MCF 10A (cell line): Measurements from ENCODE around the gene GRIK3. TPM values are rescaled to one million over a fixed set of nuclear protein-coding genes. Genes with fewer than 3 reads are reported as not detected.

Experiments
- BruUV-seq: library from RNA; stranded (reverse); fragments of 400-500 nt; replicated peaks from 2 replicates; lab custom pipeline; 2021; lab: Mats Ljungman, UMichigan
- CTCF ChIA-PET: fragments of 300-600 bp; sonication (Branson Sonifier 250); formaldehyde crosslinking; extraction: SDS; loops from one replicate; lab custom pipeline; 2021; ENCODE audit warnings: antibody characterized with exemption, inconsistent platforms; lab: Yijun Ruan, JAX
- POLR2A ChIA-PET: fragments of 300-600, 350-650 bp; sonication (Branson Sonifier 250); formaldehyde crosslinking; extraction: SDS; loops from one replicate; lab custom pipeline; 2020; ENCODE audit warnings: antibody characterized with exemption, inconsistent platforms; lab: Yijun Ruan, JAX
- DNase-seq: peaks from one replicate; pipeline ENCODE4 v3.0.0-alpha.2; 2018; ENCODE audit not compliant: unreplicated experiment
- H3K27ac Mint-ChIP-seq: one replicate; pipeline ENCODE4 v1.8.0; 2022; ENCODE audit warnings: mild to moderate bottlenecking, low read depth, mixed read lengths; ENCODE audit not compliant: unreplicated experiment
- H3K27me3 Mint-ChIP-seq: one replicate; pipeline ENCODE4 v1.8.0; 2022; ENCODE audit warnings: mixed read lengths; ENCODE audit not compliant: insufficient read depth, unreplicated experiment
- H3K36me3 Mint-ChIP-seq: one replicate; pipeline ENCODE4 v1.8.0; 2022; ENCODE audit warnings: mild to moderate bottlenecking, moderate library complexity, mixed read lengths; ENCODE audit not compliant: insufficient read depth, unreplicated experiment
- H3K4me1 Mint-ChIP-seq: one replicate; pipeline ENCODE4 v1.8.0; 2022; ENCODE audit warnings: mixed read lengths; ENCODE audit not compliant: insufficient read depth, unreplicated experiment
- H3K4me3 Mint-ChIP-seq: one replicate; pipeline ENCODE4 v1.8.0; 2022; ENCODE audit warnings: mild to moderate bottlenecking, moderate library complexity, mixed read lengths; ENCODE audit not compliant: unreplicated experiment
- H3K9me3 Mint-ChIP-seq: one replicate; pipeline ENCODE4 v1.8.0; 2022; ENCODE audit warnings: mixed read lengths; ENCODE audit not compliant: unreplicated experiment
- intact Hi-C: fragments of 100-400 bp; cut with micrococcal nuclease; formaldehyde crosslinking; loops from 2 replicates; pipeline ENCODE4 v1.14.1; 2022
- total RNA-seq: library from RNA; stranded (reverse); gene quantifications from 2 replicates; pipeline ENCODE4 v1.2.3, GENCODE V29; 2022
- TF ChIP-seq, protein P1 (sequence below): fragments of 200-600 bp; IDR thresholded peaks from one replicate; pipeline ENCODE4 v1.8.0; 2022; ENCODE audit warnings: antibody characterized with exemption, mild to moderate bottlenecking; ENCODE audit not compliant: unreplicated experiment

Gene GRIK3
- total RNA-seq, 1 experiment from 2014 or later, result not detected

GRCh38 chr1:36754366-36754765 lies 279.9 kb downstream of the GRIK3 start:
- intact Hi-C loops, result no loop called here
- Mint-ChIP-seq H3K27ac (no peak overlapping the region), H3K9me3 (no peaks in the 10 kb centered on the region), H3K36me3 (no peaks in the 10 kb centered on the region), H3K4me1 (no peaks in the 10 kb centered on the region), H3K27me3 (no peaks in the 10 kb centered on the region), H3K4me3 (no peak overlapping the region)
- no peak for DNase-seq
- POLR2A ChIA-PET, result no interaction called here
- no TSS peak for BruUV-seq
- CTCF ChIA-PET, result no interaction called here
- TF ChIP-seq, protein P1, sequence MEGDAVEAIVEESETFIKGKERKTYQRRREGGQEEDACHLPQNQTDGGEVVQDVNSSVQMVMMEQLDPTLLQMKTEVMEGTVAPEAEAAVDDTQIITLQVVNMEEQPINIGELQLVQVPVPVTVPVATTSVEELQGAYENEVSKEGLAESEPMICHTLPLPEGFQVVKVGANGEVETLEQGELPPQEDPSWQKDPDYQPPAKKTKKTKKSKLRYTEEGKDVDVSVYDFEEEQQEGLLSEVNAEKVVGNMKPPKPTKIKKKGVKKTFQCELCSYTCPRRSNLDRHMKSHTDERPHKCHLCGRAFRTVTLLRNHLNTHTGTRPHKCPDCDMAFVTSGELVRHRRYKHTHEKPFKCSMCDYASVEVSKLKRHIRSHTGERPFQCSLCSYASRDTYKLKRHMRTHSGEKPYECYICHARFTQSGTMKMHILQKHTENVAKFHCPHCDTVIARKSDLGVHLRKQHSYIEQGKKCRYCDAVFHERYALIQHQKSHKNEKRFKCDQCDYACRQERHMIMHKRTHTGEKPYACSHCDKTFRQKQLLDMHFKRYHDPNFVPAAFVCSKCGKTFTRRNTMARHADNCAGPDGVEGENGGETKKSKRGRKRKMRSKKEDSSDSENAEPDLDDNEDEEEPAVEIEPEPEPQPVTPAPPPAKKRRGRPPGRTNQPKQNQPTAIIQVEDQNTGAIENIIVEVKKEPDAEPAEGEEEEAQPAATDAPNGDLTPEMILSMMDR, result no peak

GRCh38 chr1:36753451-36753850 lies 280.9 kb downstream of the GRIK3 start:
- TF ChIP-seq, protein P1, result no peak
- ChIA-PET CTCF (interaction anchor here (0.6 kb wide), 1 partner anchor 70 kb away, joined by 3 read pairs; no protein-coding TSS in a partner anchor), POLR2A (no interaction called here)
- Mint-ChIP-seq H3K9me3 (no peaks in the 10 kb centered on the region), H3K36me3 (no peaks in the 10 kb centered on the region), H3K27ac (no peak overlapping the region), H3K27me3 (peaks cover 6% of the 10 kb centered on the region), H3K4me1 (no peaks in the 10 kb centered on the region), H3K4me3 (no peak overlapping the region)
- intact Hi-C loops, result no loop called here
- no TSS peak for BruUV-seq
- no peak for DNase-seq

DNA sequence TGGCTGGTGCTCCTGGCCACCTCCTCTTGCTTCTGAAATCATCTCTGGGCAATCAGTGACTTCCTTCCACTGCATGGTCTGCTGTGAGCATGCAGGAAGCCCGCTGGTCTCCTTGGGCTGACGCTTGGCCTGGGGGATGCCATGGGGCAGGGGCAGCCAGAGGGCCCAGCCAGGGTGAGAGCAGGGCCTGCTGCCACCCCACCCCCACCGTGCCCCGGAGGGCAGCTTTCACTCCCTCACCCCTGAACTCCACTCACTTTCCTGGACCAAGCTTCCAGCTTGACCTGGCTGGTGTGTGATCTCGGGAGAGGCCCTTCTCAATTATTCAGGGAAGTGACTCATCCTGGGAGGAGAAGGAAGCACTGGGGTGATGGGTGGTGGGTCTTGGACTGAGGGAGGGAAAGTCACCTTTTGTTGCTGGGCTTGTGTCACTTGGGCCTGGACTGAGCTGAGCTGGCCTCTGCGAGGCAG lies 281.4 kb downstream of the GRIK3 start:
- ChIA-PET POLR2A (no interaction called here), CTCF (interaction anchor here (0.5 to 0.9 kb wide), 3 partner anchors 70 to 476 kb away, joined by 3 to 5 read pairs (median 4); no protein-coding TSS in a partner anchor)
- no peaks in the 10 kb centered on the region for H3K9me3 Mint-ChIP-seq
- H3K4me3 Mint-ChIP-seq, result no peak overlapping the region
- intact Hi-C loops, result no loop called here
- H3K4me1 Mint-ChIP-seq, result no peaks in the 10 kb centered on the region
- BruUV-seq, result no TSS peak
- TF ChIP-seq, protein P1, result no peak
- no peaks in the 10 kb centered on the region for H3K36me3 Mint-ChIP-seq
- H3K27me3 Mint-ChIP-seq, result peaks cover 11% of the 10 kb centered on the region
- DNase-seq, result peak; percentile 5
- H3K27ac Mint-ChIP-seq, result no peak overlapping the region

DNA sequence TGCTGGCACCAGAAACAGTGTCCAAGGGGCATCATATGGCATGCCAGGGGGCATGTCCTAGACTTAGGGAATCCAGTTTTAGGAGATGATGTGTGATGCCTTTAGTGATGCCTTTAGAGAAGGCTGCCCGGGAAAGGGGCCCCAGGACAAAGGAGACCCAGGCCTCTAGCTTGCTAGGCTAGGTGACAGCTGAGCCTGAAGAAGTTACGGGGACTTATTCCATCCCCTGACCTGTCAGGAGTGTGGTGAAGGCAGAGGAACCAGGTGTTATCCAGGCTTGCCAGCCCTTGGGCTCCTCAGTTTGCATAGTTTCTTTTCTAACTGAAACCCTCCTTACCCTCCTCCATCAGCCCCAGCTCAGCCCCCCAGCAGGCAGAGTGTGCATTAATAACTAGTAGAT lies 281.9 kb downstream of the GRIK3 start:
- CTCF ChIA-PET, result interaction anchor here (0.9 kb wide), 1 partner anchor 177 kb away, joined by 4 read pairs; no protein-coding TSS in a partner anchor
- no peak overlapping the region for H3K4me3 Mint-ChIP-seq
- no peak for DNase-seq
- BruUV-seq, result no TSS peak
- H3K36me3 Mint-ChIP-seq, result no peaks in the 10 kb centered on the region
- H3K9me3 Mint-ChIP-seq, result no peaks in the 10 kb centered on the region
- intact Hi-C loops, result no loop called here
- H3K27me3 Mint-ChIP-seq, result peaks cover 16% of the 10 kb centered on the region
- H3K27ac Mint-ChIP-seq, result no peak overlapping the region
- TF ChIP-seq, protein P1, result no peak
- no peaks in the 10 kb centered on the region for H3K4me1 Mint-ChIP-seq
- POLR2A ChIA-PET, result no interaction called here
